ENCODE data around the gene UMAD1. TPM values are rescaled to one million over a fixed set of nuclear protein-coding genes. Genes with fewer than 3 reads are reported as not detected.

UMAD1 gene
- total and polyA plus RNA-seq, 2 experiments from 2014 or later, result 8.4 to 12.4 TPM

GRCh38 chr7:7909376-7909775, 268.8 kb downstream of the UMAD1 start (continued):
- TF ChIP-seq REST (IDR thresholded peaks at IDR 0.05; ENCODE audit: unreplicated experiment), result no peak
- TF ChIP-seq CREB1 (CRISPR knock-in tag; IDR thresholded peaks at IDR 0.05; ENCODE audit: low read depth), result no peak
- no peak for TF ChIP-seq ZNF114 (CRISPR knock-in tag; IDR thresholded peaks at IDR 0.05)

GRCh38 chr7:7911369-7912123, 271.0 kb downstream of the UMAD1 start:
- Histone ChIP-seq H3K79me2 (replicated peaks; ENCODE audit: insufficient read depth) (no peaks in the 10 kb centered on the region), H3K27ac (ENCODE audit: low read depth) (no peak overlapping the region), H3K4me1 (ENCODE audit: insufficient read depth) (peaks cover 27% of the 10 kb centered on the region), H3K4me2 (peak overlapping the region; percentile 7; the same call in 1 of the 2 replicates), H3F3A (replicated peaks; ENCODE audit: low read depth) (no peaks in the 10 kb centered on the region), H3K36me3 (ENCODE audit: insufficient read depth) (no peaks in the 10 kb centered on the region), H2AFZ (no peak overlapping the region), H3K4me3 (no peak overlapping the region), H3K27me3 (ENCODE audit: insufficient read depth) (no peaks in the 10 kb centered on the region), H3K9me2 (ENCODE audit: insufficient read depth) (peaks cover 12% of the 10 kb centered on the region), H4K20me1 (replicated peaks; ENCODE audit: insufficient read depth) (no peaks in the 10 kb centered on the region)
- peaks cover 5% of the 10 kb centered on the region; the same call in 1 of the 3 replicates for H3K36me3 Mint-ChIP-seq (ENCODE audit: low read depth)
- H3K27me3 Mint-ChIP-seq (ENCODE audit: insufficient read depth, low read depth, poor library complexity), result peaks cover 2% of the 10 kb centered on the region
- H3K27ac Mint-ChIP-seq, result peak overlapping the region; percentile 46
- H3K9me3 Mint-ChIP-seq, result peaks cover 7% of the 10 kb centered on the region; the same call in 2 of the 3 replicates
- peak; percentile 88 for DNase-seq (ENCODE audit: low spot score)
- no peak overlapping the region for H3K4me3 Mint-ChIP-seq
- peaks cover 27% of the 10 kb centered on the region for H3K4me1 Mint-ChIP-seq
- ATAC-seq, result peak; percentile 98
- peak; percentile 40; the same call in 1 of the 2 replicates for TF ChIP-seq ZNF462 (CRISPR knock-in tag; IDR thresholded peaks at IDR 0.05)
- no peak for TF ChIP-seq STAT1 (IDR thresholded peaks at IDR 0.05; ENCODE audit: unreplicated experiment)
- no peak for TF ChIP-seq REST (IDR thresholded peaks at IDR 0.05; ENCODE audit: unreplicated experiment)
- no peak for TF ChIP-seq JUNB (IDR thresholded peaks at IDR 0.05; ENCODE audit: unreplicated experiment)
- TF ChIP-seq ETS1 (IDR thresholded peaks at IDR 0.05), result no peak
- TF ChIP-seq ZNF114 (CRISPR knock-in tag; IDR thresholded peaks at IDR 0.05), result no peak
- TF ChIP-seq EZH2 (IDR thresholded peaks at IDR 0.05; ENCODE audit: low read depth, unreplicated experiment), result no peak
